ENCODE measurements around the gene TPST2. TPM values are rescaled to one million over a fixed set of nuclear protein-coding genes. Genes with fewer than 3 reads are reported as not detected.

Gene TPST2
- total RNA-seq, 1 experiment from 2014 or later = 11.8 TPM

GRCh38 chr22:26477341-26477731, 112.6 kb downstream of the TPST2 start (continued):
- TF ChIP-seq ZBTB33 (IDR thresholded peaks at IDR 0.05; ENCODE audit: extremely low read depth, insufficient replicate concordance, low read length) (no peak), EGR1 (IDR thresholded peaks at IDR 0.05; ENCODE audit: low read depth) (no peak), SIN3A (IDR thresholded peaks at IDR 0.05; ENCODE audit: low read depth) (no peak), POLR2AphosphoS5 (IDR thresholded peaks at IDR 0.05; ENCODE audit: low read depth, low read length) (no peak), CBX3 (IDR thresholded peaks at IDR 0.05; ENCODE audit: low read depth) (no peak), EZH2 (IDR thresholded peaks at IDR 0.05) (no peak), POLR2A (IDR thresholded peaks at IDR 0.05; ENCODE audit: borderline replicate concordance, extremely low read depth, insufficient read depth, insufficient read length) (no peak), SRF (IDR thresholded peaks at IDR 0.05; ENCODE audit: low read depth) (no peak)

- no peaks in the 10 kb centered on the region for H3K27me3 ChIP-seq (ENCODE audit: insufficient read depth, low read length)
- no peak for ATAC-seq
- H3K4me1 ChIP-seq (ENCODE audit: control insufficient read depth in 1 of 2, insufficient read depth in 2 of 2, low read length in 2 of 2) = peaks cover 0 to 10% of the 10 kb centered on the region in 2 experiments; a peak in 2 of 4 replicates
- peaks cover 22% of the 10 kb centered on the region for H3K79me2 ChIP-seq (ENCODE audit: insufficient read depth, low read length)
- intact Hi-C loops (cut with micrococcal nuclease) = no loop called here
- no peaks in the 10 kb centered on the region for H3K9me3 ChIP-seq (ENCODE audit: control insufficient read depth in 1 of 2, insufficient read depth in 1 of 2, low read depth in 1 of 2, low read length in 2 of 2)
- no peaks in the 10 kb centered on the region for H3K9me2 ChIP-seq (ENCODE audit: insufficient read depth)
- POLR2A ChIA-PET = no interaction called here
- CTCF ChIA-PET = no interaction called here
- H4K20me1 ChIP-seq (ENCODE audit: insufficient read depth) = no peaks in the 10 kb centered on the region
- no peak for DNase-seq (ENCODE audit: low read depth, low spot score)
- H2AFZ ChIP-seq (ENCODE audit: low read depth, low read length, poor library complexity, severe bottlenecking) = no peak overlapping the region
- TF ChIP-seq MAX (IDR thresholded peaks at IDR 0.05) = no peak
- no peak for TF ChIP-seq FOSL1 (IDR thresholded peaks at IDR 0.05; ENCODE audit: low read depth)
- no peak for TF ChIP-seq YY1 (IDR thresholded peaks at IDR 0.05; ENCODE audit: extremely low read depth, insufficient replicate concordance, low read depth, low read length)
- no peak for TF ChIP-seq RAD21 (IDR thresholded peaks at IDR 0.05; ENCODE audit: low read depth)
- TF ChIP-seq JUND (IDR thresholded peaks at IDR 0.05) = no peak
- TF ChIP-seq EZH2 (IDR thresholded peaks at IDR 0.05) = no peak
- no peak for TF ChIP-seq SP1 (IDR thresholded peaks at IDR 0.05; ENCODE audit: low read depth)
- TF ChIP-seq ZBTB33 (IDR thresholded peaks at IDR 0.05; ENCODE audit: extremely low read depth, insufficient replicate concordance, low read length) = no peak
- TF ChIP-seq SIN3A (IDR thresholded peaks at IDR 0.05; ENCODE audit: low read depth) = no peak
- TF ChIP-seq ZFX (IDR thresholded peaks at IDR 0.05) = no peak
- BruUV-seq (replicated peaks) = no TSS peak
- RAD21 ChIA-PET (ENCODE audit: low non-redundant PET in 1 of 2, low total read pairs in 2 of 2, uncharacterized antibody in 2 of 2, unreplicated experiment in 2 of 2) = no interaction called here
- H3K27ac ChIP-seq (ENCODE audit: low read depth, low read length) = no peak overlapping the region
- peaks cover 29 to 30% of the 10 kb centered on the region in 2 experiments for H3K36me3 ChIP-seq (ENCODE audit: control insufficient read depth in 1 of 2, insufficient read depth in 2 of 2, low read length in 2 of 2)
- H3K9ac ChIP-seq (ENCODE audit: low read length) = no peak overlapping the region
- no peak overlapping the region for H3K4me2 ChIP-seq (ENCODE audit: low read length)
- no peak overlapping the region for H3K4me3 ChIP-seq (replicated peaks in 1 of 2; ENCODE audit: low read depth in 1 of 2, low read length in 2 of 2)
Observed at GRCh38 chr22:26476705-26477340, 113.1 kb downstream of the TPST2 start.

Measured in HCT116 (cell line).